Nucleus accumbens (tissue), 56 donors: Measurements from ENCODE around the gene DSP.

Experiments
- DNase-seq, 56 donors: peaks; one replicate each; lab custom pipeline; 2025; lab: John Stamatoyannopoulos, UW

Gene DSP

DNA sequence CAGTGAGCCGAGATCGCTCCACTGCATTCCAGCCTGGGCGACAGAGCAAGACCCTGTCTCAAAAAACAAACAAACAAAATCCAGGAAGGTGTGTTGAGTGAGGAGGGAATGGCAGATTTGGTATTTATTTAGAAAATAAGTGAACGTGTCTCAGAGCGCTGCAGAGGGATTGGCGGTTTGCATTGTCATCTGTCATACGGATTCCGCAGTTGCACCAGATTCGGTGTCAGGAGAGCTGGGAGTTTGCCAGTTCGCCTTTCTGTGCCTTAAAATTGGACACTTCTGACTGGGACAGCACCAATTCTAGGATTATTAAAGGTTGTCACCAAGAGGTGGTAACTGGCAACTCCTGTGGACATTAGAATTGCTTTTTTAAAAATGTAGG, 49.4 kb downstream of the DSP start:
- peak in 5 of 56 donors; percentile 1 to 17 (median 11) for DNase-seq

DNA sequence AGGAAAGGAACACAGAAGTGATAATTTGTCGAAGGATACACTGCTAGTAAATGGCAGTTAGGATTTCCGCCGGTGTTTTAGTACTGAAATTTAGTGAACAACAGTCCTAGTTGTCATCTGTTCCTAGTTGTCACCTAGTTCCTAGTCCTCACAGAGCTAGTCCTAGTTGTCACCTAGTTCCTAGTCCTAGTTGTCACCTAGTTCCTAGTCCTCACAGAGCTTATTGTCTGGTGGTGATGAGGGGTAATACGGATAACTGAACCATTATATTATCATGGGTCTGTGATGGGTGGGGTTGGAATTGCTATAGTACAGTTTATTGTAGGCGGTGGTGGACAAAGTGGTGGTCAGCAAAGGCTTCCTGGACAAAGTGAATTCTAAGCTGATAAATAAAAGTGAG, 50.3 kb downstream of the DSP start:
- no peak for DNase-seq

DNA sequence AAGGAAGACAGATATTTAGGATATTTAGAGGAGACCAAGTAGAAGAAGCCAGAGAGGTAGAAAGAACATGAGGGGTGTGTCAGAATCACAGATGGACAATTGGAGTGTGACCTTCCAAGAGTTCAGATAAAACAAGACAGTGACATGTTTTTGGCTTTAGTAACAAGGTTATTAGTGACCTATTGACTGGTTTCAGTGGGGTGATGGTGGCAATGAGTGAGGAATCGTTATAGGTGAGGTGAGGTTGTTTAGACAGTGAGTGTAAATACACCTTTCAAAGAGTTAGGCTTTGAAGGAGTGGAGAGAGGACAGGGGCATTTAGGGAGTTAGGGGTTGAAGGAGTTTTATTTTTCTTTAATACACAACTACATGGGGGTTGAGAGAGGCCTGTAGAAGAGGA, 51.8 kb downstream of the DSP start:
- DNase-seq: no peak

DNA sequence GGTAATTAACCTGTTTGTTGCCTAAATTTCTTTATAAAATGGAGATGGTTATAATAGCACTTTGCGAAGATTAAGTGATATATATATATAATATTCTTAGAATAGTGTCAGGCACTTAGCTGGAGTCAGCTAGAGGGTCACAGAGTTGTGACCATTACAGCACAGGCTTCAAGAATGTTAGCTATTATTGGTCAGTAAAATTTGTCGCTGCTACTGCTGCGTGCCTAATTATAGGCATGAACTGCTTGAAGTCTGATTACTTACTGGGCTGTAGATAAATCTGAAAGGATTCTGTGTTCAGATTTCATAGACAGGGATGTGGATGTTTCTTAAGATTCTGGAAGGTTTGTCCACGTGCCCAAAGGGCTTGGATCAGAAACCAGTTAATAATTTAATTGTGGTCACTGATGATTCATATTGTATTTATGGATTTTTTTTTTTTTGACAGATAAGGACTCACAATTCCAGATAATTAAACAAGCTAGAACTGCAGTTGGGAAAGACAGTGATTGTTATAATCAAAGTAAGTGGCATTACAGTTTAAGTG, 53.2 kb downstream of the DSP start:
- no peak for DNase-seq

DNA sequence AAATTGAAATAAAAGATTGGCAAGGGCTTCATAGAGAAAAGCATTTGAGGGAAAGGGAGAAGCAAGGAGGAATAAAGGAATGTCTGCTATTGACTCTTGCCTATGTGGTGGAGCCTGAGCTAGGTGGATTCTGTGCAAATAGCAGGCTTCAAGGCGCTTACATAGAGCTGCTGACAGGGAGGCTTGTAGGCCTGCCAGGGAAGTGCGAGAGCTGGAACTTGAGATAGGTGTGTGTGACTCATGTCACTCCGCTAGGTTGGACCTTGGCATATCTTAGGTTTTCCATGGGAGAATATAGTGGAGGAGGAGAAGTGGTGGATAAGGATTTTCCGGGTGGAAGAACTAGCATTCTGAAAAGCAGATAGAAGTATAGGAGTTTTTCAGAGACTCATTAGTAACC, 62.5 kb downstream of the DSP start:
- DNase-seq: no peak

DNA sequence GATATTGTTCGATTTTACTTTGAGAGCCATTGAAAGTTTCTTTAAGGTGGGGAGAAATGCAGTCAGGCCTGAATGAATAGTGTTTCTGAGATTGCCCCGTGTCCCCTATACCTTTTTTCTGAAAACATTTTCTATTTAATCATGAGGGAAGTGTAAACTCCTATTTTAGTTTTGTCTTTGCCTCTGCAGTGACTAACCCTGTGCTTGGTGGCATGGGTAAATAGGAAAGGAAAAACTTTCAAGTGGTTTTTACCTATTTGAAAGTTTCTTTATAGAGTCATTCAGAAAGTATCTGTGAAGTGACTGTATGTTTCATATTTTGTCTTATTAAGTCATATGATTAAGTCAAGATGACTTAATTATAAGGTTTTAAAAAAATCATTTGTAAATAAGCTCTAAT, 63.0 kb downstream of the DSP start:
- DNase-seq: no peak

DNA sequence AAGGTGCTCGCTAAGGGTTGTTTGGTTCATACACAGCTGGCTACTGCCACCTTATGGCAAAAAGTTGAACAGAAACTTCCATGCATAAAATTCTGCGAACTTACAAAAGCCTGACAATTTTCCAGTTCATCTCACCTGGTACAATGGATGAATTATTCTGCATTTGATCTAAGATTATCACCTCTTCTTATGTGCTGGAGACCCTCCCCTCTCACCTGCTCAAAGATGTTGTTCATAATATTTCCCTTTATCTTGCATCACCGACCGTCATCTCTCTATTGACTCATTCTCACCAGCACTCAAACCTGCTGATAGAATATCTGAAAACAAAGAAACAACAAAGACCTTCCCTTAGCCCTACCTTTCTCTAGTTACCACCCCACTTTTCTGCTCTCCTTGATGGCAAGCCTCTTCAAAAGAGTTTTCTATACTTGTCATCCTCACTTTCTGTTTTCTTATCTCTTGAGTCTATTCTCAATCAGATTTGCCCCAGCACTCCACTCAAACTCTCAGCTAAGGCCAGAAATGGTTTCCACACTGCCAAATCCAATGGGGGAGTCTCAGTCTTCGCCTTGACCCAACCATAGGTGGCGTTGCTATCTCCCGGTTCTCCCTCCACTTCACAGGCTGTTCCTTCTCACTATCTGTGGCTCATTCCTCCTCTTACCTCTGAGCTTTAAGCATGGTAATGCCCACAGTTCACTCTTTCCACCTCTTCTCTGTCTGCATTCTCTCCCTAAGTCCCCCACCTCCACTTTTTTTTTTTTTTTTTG, 74.3 kb downstream of the DSP start:
- peak in 8 of 56 donors; percentile 4 to 44 (median 10) for DNase-seq

DNA sequence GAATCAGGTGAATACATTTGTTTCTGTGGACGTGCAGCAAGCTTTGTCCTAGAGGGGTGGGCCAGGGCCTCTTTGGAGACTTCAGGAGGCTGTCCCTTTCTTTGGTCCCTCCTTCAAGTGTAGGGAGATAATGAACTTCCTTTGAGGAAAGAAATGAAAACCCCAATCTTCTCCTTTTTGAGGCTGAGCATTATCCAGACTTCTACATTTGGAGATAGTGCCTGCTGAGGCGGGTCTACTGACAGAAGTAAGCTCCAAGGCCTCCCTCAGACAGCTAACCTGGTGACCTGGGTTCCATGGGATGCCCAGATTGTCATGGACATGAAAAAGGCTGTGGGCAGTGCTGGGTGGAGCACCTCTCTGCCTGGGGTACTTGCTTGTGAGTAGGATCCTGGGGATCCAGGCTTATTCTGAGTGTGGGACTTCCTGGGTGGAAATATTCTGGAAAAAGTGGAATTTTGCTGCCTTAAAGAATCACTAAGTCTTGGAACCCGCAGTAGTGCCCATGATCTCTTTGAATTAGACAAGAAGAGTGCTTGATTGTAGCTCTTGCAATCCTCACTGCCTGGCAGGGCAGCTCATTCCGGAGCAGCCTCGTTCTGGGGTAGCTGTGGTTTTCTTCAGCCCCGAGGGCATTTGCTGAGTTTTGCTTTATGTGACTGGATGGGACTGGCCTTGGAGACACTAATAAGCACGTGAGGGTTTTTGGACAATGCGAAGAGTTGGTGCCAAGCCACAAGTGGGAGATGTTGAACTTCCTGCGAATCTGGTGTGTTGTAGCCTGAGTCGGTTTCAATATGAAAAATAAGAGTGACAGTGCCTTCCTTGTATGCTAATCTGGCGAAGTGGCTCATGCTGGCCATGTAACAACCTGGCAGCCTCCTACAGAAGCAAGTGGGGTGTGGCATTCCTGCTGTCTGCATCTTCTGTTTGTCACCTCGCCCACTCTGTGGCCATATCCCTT, 76.6 kb downstream of the DSP start:
- DNase-seq: peak in 2 of 56 donors; percentile 5 to 6

DNA sequence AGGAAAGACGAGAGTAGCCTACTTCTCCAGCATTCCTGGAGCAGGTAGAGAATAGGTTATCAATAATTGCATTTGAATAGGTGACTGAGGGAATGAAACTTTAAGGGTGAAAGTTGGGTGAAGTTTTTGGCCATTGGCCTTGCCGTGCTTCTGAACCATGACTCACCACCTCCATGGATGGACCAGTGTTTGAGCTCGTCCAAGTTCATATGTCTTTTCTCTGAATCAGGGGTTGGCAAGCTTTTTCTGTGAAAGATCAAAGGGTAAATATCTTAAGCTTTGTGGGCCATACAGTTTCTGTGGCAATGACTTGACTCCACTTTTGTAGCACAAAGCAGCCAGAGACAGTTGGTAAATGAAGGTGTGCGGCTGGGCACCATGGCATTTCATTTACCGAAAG, 80.3 kb downstream of the DSP start:
- DNase-seq: no peak

DNA sequence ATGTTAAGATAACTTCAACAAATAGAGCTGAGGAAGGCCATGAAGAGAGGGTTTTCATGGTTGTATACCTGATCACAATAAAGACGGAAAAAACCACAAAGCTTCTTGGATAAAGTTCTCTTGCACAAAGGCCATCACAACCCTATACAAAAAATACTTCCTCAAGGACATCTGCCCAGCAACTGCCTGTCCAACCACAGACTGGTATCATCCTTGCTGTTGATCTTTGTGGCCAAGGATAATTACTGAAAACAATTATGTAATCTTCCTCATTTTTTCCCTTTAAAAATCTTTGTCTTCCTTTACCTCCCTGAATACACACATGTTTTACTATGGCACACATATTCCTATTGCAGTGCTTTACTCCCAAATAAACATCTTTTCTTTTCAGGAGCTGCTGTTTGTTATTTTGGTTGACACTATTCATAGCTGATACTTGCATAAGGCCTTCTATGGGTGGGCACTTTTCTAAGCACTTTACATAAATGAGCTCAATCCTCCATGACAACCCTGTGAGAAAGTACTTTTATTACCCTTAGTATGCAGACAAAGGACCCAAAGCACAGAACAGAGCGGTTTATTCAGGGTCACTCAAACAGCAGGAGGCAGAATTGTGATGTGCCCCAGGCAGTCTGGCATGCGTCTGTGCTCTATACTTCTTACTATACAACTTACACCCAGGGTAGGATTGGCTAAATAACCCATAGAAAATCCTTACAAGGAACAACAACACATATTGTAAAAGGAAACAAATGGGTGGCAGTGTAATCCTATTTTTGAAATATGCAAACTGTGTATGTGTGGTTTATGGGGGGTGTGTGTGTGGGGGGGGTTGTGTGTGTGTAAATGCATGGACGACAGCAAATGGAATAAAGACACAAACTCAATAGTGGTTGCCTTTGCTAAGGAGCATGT, 83.6 kb downstream of the DSP start:
- no peak for DNase-seq

DNA sequence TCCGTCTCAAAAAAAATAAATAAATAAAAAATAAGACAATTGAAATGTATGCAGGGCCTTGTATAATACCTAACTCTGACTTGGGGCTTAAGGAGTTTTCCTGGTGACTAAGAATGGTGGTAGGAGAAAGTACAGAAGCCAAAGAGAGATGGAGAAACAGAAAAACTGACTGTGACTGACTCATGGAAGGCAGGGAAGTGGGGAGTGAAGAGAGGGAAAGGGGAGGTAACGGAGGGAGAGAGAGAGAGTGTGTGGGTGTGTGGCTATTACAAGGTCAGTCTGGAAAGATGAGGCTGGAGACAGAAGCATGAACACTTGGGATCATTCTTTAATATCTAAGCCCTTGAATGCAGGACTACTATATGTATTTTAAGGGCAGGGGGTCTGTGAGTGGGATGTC, 87.0 kb downstream of the DSP start:
- DNase-seq: no peak

DNA sequence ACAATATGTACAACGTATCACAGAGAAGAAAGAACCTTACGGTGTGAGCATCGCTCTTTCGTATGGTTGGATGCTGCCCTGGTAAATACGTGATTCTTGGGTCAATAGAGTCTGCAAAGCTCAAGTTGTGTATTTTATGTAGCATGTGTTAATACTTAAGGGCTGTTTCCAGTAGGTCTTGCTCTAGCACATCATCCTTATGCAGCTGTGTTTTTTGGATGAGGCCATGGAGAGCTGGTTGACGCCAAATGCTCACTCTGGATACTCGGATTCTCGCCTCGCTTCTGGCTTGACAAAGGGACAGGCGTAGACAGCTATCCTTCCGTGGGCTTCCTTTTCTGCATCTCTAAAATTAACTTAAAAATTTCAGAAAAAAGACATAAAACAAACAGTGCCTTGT, 87.4 kb downstream of the DSP start:
- no peak for DNase-seq

DNA sequence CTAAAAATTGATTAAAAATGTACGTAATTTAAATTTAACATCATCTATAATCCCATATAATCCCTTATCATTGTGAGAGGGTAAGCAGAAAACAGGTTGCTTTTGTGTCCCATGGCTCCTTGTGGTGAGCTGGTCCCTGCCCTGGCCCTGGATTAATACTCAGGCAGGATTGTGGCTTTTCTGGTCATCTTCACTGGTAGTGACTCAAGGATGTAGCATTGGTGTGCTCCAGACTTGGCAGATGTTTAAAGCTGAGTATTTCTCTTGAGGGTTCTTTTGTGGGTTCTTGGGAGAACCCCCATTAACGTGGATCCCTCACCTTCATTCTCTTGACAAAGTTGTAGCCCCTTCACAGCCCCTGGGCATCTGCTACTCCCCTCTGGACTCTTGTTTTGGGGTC, 87.8 kb downstream of the DSP start:
- no peak for DNase-seq

DNA sequence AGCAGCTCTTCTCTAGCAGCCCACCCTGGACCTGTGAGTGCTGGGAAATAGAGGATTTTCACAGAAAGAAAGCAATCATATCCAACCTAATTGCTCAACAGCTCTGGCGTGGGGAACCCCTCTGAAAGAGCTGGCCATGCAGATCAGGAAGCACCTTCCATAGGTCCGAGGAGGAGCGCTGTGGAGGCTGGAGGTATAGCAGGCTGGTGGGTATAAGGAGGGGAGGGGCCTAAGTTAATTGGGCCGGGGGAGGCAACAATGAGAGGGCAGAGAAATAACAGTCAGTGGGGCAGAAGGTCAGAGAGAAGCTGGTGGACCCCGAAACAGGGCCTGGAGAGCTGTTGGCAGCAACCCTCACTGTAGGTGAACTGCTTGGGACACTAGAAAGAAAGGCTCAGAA, 89.3 kb downstream of the DSP start:
- DNase-seq: no peak

DNA sequence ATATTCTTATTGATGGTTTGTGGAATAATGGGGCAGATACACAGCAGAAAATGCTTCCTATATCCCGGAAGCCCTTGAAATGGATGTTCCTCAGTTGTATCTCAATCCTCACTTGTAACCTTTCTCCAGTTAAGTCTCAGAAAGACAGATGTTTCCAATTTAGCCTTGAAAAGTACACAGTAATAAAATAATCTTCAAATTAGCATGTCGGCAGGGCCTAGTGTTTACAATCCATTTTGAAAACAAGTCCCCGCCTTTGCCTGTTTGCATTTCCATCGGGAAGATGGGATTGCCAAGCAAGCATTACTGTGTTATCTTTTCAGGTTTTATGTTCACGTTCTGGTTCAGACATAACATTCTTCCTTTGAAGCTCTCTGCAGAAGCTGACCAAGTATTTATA, 90.0 kb downstream of the DSP start:
- DNase-seq: no peak

DNA sequence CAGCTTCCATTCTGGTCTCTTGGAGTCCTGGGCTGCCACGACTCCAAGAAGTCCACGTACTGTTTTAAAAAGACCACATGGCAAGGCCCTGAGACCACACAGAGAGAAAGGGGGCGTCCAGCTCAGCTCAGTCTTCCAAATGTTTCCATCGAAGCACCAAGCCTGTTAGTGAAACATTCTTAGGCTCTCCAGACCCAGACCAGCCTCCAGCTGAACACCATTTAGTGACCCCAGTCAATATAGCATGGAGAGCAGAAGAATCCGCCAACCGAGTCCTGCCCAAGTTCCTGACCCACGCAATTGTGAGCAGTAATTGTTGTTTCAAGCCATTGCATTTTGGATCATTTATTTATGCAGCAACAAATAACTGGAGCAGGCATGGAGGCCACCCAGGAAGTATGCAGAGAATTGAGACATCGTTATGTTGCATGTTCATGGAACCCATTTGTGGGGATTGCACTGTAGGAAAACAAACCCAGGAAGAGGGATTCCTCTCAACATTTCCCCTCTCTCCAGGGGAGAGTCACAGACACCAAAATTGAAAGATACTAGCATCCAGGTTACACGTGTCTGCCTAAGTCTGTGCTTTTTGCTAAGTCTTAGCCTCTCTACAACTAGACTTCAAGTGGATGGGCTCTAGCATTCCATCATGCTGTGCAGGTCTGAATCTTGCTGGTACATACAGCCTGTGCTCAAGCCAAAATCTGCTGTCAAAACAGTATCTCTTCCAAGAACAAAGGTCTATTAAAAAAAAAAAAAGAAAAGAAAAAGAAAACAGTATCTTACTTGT, 91.2 kb downstream of the DSP start:
- DNase-seq: no peak

DNA sequence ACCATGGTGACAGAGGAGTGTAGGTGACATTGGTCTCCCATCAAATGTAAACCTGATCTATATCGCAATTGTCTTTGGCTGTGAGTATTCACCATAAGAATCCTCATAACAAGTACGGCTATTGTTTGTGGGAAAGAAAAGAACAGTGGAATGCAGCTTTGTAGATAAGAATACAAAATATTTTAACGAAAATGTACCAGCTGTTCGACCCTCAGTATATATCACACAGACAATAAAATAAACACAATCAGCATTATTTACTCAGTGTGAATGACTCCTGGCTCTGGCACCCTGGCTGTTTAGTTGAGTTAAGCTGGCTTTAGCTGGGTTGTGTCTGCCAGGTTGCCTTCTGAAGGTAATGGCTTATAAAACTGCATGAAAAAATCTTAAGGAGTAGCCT, 91.9 kb downstream of the DSP start:
- no peak for DNase-seq

DNA sequence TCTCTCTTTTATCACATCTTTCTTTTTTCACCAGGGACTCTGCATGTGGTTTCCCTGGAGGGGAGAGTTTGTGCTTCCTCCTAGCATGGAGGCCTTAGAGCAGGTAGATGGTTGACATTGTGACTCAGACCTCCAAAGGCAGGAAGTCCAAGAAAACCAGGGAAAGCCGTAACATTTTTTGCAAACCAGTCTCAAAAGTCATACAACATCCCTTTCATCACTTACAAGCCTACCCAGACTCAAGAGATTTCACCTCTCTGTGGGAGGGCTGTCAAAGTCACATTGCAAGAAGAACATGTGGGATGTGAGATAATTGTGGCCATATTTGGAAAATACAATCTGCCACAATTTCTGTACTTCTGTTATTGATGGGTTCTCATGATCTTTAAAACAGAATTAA, 94.7 kb downstream of the DSP start:
- DNase-seq: peak in 3 of 56 donors; percentile 6 to 15 (median 10)
